HuH-7.5 (cell line): ENCODE results near the gene ADAMTS1.

Source experiments
- DNase-seq: peaks from one replicate; pipeline ENCODE4 v3.0.0; 2011; ENCODE audit warnings: low spot score

Gene ADAMTS1

GRCh38 chr21:26812173-26812572 is 33.0 kb downstream of the ADAMTS1 start:
- no peak for DNase-seq

- DNase-seq: no peak
Observed at GRCh38 chr21:26811482-26811881, 33.7 kb downstream of the ADAMTS1 start.

DNA sequence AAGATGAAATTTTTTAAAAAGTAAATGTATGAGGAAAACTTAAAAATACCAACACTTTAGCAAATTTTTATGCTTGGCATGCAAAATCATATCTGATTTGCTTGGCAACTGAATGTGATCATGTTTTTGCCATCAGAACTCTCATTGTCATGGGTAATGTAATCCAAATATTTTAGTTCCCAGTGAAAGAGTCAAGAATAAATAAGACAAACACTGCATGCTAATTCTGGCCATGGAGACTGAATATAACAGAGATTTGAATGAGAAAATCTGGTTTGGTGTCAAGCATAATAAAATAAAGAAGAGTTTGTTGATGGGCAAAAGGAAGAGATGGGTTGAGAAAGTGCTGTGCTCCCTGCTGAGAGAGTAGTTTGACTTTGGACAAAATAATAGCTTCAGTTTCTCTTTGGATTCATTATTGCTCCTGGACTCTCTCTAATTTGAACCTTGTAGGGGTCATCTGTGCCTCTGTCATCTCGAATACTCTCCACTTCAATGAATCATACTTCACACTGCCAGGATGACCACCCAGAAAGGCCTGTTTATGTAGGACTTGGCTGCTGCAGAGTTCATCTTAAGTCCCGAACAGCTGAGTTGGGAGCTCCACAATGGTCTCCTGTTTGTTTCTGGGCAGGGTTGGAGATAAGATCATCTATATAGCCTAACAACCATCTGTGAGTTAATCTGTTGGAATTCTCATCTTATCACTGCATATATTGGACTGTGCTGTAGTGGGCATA is 34.4 kb downstream of the ADAMTS1 start:
- no peak for DNase-seq

DNA sequence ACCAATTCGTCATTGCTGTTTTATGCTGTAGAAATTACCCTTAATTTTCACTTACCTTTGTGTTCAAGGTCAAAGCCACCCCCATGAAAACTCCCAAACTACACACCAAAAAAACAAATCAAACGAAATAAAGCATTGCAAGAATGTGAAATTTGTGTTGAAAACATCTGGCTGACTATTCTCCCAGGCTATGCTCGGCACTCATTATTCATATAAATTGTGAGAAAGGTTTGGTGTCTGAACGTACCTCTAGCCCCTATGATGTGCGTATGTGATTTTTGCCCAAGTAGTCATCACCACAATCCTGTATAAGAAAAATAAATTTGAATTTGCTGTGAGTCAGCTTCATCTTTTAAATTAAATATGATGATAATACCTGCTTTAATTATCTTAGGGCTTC is 34.9 kb downstream of the ADAMTS1 start:
- DNase-seq: no peak

GRCh38 chr21:26809745-26810144 is 35.5 kb downstream of the ADAMTS1 start:
- DNase-seq: no peak

GRCh38 chr21:26806801-26807295 is 38.4 kb downstream of the ADAMTS1 start:
- DNase-seq: no peak

GRCh38 chr21:26804895-26805609 is 40.2 kb downstream of the ADAMTS1 start:
- DNase-seq: no peak

GRCh38 chr21:26801498-26801897 is 43.7 kb downstream of the ADAMTS1 start:
- no peak for DNase-seq

- DNase-seq: no peak
Observed at GRCh38 chr21:26800970-26801431, 44.2 kb downstream of the ADAMTS1 start.

- no peak for DNase-seq
Observed at GRCh38 chr21:26800455-26800854, 44.8 kb downstream of the ADAMTS1 start.

- DNase-seq: no peak
Observed at GRCh38 chr21:26800001-26800400, 45.2 kb downstream of the ADAMTS1 start.

GRCh38 chr21:26798856-26799751 is 46.1 kb downstream of the ADAMTS1 start:
- no peak for DNase-seq

GRCh38 chr21:26797878-26798456 is 47.2 kb downstream of the ADAMTS1 start:
- no peak for DNase-seq

GRCh38 chr21:26795866-26796329 is 49.3 kb downstream of the ADAMTS1 start:
- no peak for DNase-seq

- no peak for DNase-seq
Observed at GRCh38 chr21:26795412-26795805, 49.8 kb downstream of the ADAMTS1 start.

DNA sequence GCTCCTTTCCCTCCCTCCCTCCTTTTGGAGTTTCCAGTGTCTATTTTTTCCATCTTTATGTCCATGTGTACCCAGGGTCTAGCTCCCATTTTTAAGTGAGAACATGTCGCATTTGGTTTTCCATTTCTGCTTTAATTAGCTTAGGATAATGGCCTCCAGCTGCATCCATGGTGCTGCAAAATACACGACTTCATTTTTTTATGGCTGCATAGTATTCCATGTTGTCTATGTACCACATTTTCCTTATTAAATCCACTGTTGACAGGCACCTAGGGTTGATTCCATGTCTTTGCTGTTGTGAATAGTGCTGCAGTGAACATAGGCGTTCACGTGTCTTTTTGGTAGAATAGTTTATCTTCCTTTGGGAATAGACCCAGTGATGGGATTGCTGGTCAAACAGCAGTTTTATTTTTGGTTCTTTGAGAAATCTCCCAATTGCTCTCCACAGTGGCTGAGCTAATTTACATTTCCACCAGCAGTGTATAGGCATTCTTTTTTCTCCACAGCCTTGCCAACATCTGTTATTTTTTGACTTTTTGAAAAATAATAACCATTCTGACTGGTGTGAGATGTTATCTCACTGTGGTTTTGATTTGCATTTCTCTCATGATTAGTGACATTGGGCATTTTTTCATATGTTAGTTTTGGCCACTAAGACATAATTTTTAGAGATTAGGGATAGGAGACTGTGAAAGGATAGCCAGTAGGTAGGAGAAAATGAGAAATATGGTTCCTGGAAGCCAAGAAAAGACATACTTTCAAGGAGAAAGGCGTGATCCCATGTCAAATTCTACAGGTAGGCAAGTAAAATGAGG is 50.4 kb downstream of the ADAMTS1 start:
- DNase-seq: no peak

DNA sequence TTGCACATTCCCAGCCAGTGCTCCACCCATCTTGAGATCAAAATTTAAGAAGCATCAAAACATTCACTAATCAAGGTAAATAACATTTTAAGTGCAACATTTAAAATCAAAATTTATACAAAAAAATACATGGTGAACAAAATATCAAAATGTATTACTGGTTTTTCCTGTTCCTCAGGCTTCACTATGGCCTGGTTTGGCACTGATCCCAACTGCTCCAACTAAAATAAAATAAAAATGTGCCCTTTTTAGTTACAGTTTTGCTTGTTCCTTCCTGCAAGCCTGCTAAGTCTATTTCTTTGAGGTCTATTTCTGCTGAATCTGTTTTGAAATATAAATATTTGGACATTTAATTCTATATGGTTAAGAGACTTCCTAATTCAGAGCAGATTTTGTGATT is 54.9 kb downstream of the ADAMTS1 start:
- no peak for DNase-seq

GRCh38 chr21:26788790-26789189 is 56.4 kb downstream of the ADAMTS1 start:
- no peak for DNase-seq
